H1 (cell line): Measurements from ENCODE around the gene LAMP1. TPM values are rescaled to one million over a fixed set of nuclear protein-coding genes. Genes with fewer than 3 reads are reported as not detected.

Source experiments
- EZH2 ChIP-seq: fragments of 200-600 bp; sonication (generic); IDR thresholded peaks from 2 replicates; pipeline ENCODE4 v1.7.1; 2012; ENCODE audit warnings: low read depth, mild to moderate bottlenecking, moderate library complexity, low read length, inconsistent platforms; ENCODE audit not compliant: severe bottlenecking
- JUND ChIP-seq: IDR thresholded peaks from 2 replicates; pipeline ENCODE4 v1.6.1; 2011; ENCODE audit warnings: mild to moderate bottlenecking, improper control_type of control experiment, low read length
- NRF1 ChIP-seq: IDR thresholded peaks from 2 replicates; pipeline ENCODE4 v1.6.1; 2011; ENCODE audit warnings: mild to moderate bottlenecking, low read depth, low read length, improper control_type of control experiment
- POLR2A ChIP-seq, 2 experiments: IDR thresholded peaks; 1 replicate in 1 of 2; 2 replicates in 1 of 2; pipeline ENCODE4 v1.6.1; 2011; ENCODE audit warnings: low read depth in 2 of 2, low read length in 2 of 2, mild to moderate bottlenecking in 2 of 2; ENCODE audit errors: control extremely low read depth in 1 of 2
- USF2 ChIP-seq: IDR thresholded peaks from 2 replicates; pipeline ENCODE4 v1.6.1; 2011; ENCODE audit warnings: low read length, improper control_type of control experiment
- polyA plus RNA-seq, 7 experiments: library from polyadenylated mRNA; depleted of rRNA in 3 of 7; stranded (reverse) in 5 of 7; unstranded in 2 of 7; fragments of >200 nt in 5 of 7; fragments of 200-250 nt in 2 of 7; gene quantifications; 1 replicate in 5 of 7; 2 replicates in 1 of 7; 4 replicates in 1 of 7; pipeline versions ENCODE4 v1.2.1 to v1.2.3, GENCODE V29; 2011 to 2013; ENCODE audit warnings: missing spikeins in 2 of 7, mixed read lengths in 2 of 7
- total RNA-seq: library from RNA; stranded (reverse); fragmentation: NEBNext Ultra II Directional; extraction: Animal tissue kit (Norgen Biotek cat#: 25700); gene quantifications from 2 replicates; pipeline ENCODE4 v1.2.1, GENCODE V29; 2021

LAMP1 gene
- total and polyA plus RNA-seq, 2 of the 8 experiments (the other 6 are each of a cell fraction or from before 2014, with no cell fraction given), result 97.6 to 140 TPM

- TF ChIP-seq NRF1 (no peak), EZH2 (no peak), USF2 (no peak), POLR2A (IDR thresholded peaks at IDR 0.05; ENCODE audit: control extremely low read depth in 1 of 2, low read depth in 2 of 2, low read length in 2 of 2) (no peak), JUND (no peak)
Measured at GRCh38 chr13:113302986-113303385, 5.9 kb downstream of the LAMP1 start (continued).
